Measurements from ENCODE around the gene ERBB2. TPM values are rescaled to one million over a fixed set of nuclear protein-coding genes. Genes with fewer than 3 reads are reported as not detected.

The ERBB2 gene
- total and polyA plus RNA-seq, 2 of the 8 experiments (the other 6 are each of a cell fraction or from before 2014, with no cell fraction given): 183 to 394 TPM

DNA sequence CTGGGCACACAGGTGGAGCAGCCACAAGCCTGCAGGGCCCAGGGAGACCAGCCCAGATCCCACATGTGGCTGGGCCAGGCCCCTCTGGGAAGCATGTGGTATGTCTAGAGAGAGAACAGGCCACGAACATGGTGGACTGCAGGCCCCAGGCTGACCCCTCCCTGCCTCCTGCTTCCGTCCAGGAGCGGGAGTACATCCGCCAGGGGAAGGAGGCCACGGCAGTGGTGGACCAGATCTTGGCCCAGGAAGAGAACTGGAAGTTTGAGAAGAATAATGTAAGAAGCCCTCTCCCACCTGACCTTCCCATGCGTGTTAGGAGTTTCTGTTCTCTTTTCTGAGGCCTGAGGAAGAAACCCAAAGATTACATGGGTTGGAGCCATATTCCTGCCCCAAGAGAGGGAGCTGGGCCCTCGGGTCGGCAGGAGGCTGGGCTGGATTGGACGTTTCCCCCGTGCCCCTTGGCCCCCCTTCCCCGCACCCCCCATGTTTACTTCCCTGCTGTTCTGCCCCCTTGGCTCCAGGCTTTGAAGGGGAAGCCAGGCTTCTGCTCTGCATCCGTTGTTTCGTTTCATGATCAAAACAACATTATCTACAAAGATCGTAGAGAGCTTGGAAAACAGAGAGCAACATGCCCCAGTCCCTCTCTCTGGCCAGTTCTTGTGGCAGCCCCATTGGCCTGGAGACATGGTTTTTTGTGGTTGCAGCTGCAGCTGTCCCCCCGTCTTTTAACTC lies 40.4 kb upstream of the ERBB2 start:
- no peak overlapping the region for H3K27ac ChIP-seq (ENCODE audit: low read depth, low read length)
- peaks cover 0 to 9% (median 3%) of the 10 kb centered on the region in 4 experiments; a peak in 3 of 8 replicates for H3K36me3 ChIP-seq (ENCODE audit: control insufficient read depth in 2 of 4, insufficient read depth in 4 of 4, low read length in 3 of 4)
- no peaks in the 10 kb centered on the region for H3K9me3 ChIP-seq (ENCODE audit: insufficient read depth in 2 of 2, low read depth in 1 of 2, low read length in 1 of 2)
- FAIRE-seq: no peak
- no peak overlapping the region for H3K4me3 ChIP-seq (ENCODE audit: extremely low read depth in 1 of 4, insufficient read depth in 2 of 4, low read depth in 3 of 4, low read length in 4 of 4)
- ChIA-PET CTCF (ENCODE audit: partially characterized antibody) (interaction anchor here (1.0 to 52.4 kb wide), 5 partner anchors 10 to 66 kb away, joined by 4 to 1885 read pairs (median 4); partner anchors contain the start of genes PNMT, PPP1R1B and STARD3), POLR2A (ENCODE audit: partially characterized antibody) (interaction anchor here (1.0 to 32.5 kb wide), 2 partner anchors 9 to 31 kb away, joined by 3 to 708 read pairs; partner anchors contain the start of genes ERBB2, PGAP3 and PNMT)
- DNase-seq (ENCODE audit: low read depth in 1 of 2, low spot score in 2 of 2): no peak
- H4K8ac ChIP-seq (ENCODE audit: extremely low read depth, insufficient read depth, low read length): no peak overlapping the region
- H3K27me3 ChIP-seq (replicated peaks in 1 of 4; ENCODE audit: control insufficient read depth in 3 of 4, extremely low read depth in 1 of 4, insufficient read depth in 3 of 4, low read length in 3 of 4): no peaks in the 10 kb centered on the region
- no peak overlapping the region for H4K5ac ChIP-seq (ENCODE audit: insufficient read length, low read depth, low read length)
- no peak overlapping the region for H2AFZ ChIP-seq (ENCODE audit: low read length)
- H3K79me2 ChIP-seq (ENCODE audit: control insufficient read depth in 1 of 2, insufficient read depth in 2 of 2, low read length in 2 of 2): 0 out of 4 replicates have a peak, but pooled peaks cover 0 to 2% of the 10 kb centered on the region in 2 experiments
- no peak overlapping the region for H2AK5ac ChIP-seq (ENCODE audit: low read depth, low read length)
- 76% methylated on average over 15 of the region's 15 CpGs; no CpG with 5 or more reads in 1 of the 2 experiments for WGBS, 2 experiments (ENCODE audit: extremely low coverage in 1 of 2, insufficient coverage in 1 of 2, insufficient read length in 1 of 2, insufficient replicate concordance in 2 of 2, low coverage in 1 of 2, low lambda C conversion rate in 2 of 2, missing lambda C conversion rate in 1 of 2)
- H2BK15ac ChIP-seq (ENCODE audit: low read length): no peak overlapping the region
- no peak overlapping the region for H3K4me2 ChIP-seq (ENCODE audit: insufficient read depth in 1 of 2, low read depth in 2 of 2, low read length in 2 of 2)
- H3K4ac ChIP-seq (replicated peaks; ENCODE audit: insufficient read length, low read depth, low read length): no peak overlapping the region
- H3K23ac ChIP-seq (ENCODE audit: insufficient read length): no peak overlapping the region
- no peak overlapping the region for H3K14ac ChIP-seq (ENCODE audit: insufficient read length)
- H2BK12ac ChIP-seq (ENCODE audit: low read depth, low read length): no peak overlapping the region
- no peak overlapping the region for H4K91ac ChIP-seq (replicated peaks; ENCODE audit: insufficient read length, low read length)
- H3K79me1 ChIP-seq (ENCODE audit: low read depth, low read length): 0 out of 2 replicates have a peak, but pooled peaks cover 2% of the 10 kb centered on the region
- no peak overlapping the region for H2BK5ac ChIP-seq (ENCODE audit: low read depth, low read length)
- H2BK20ac ChIP-seq (ENCODE audit: low read length): no peak overlapping the region
- peaks cover 0 to 25% (median 19%) of the 10 kb centered on the region in 4 experiments; a peak in 6 of 7 replicates for H3K4me1 ChIP-seq (replicated peaks in 1 of 4; ENCODE audit: control insufficient read depth in 3 of 4, insufficient read depth in 4 of 4, low read length in 3 of 4)
- H2BK120ac ChIP-seq (replicated peaks; ENCODE audit: low read depth, low read length): no peak overlapping the region
- H3K56ac ChIP-seq (replicated peaks; ENCODE audit: insufficient read length, low read depth, low read length): no peak overlapping the region
- no peak overlapping the region for H3K18ac ChIP-seq (ENCODE audit: extremely low read depth, low read length)
- no peak overlapping the region for H3K9ac ChIP-seq (replicated peaks in 1 of 4; ENCODE audit: extremely low read depth in 1 of 4, low read depth in 3 of 4, low read length in 3 of 4)
- no peaks in the 10 kb centered on the region for H4K20me1 ChIP-seq (replicated peaks in 1 of 2; ENCODE audit: control insufficient read depth in 1 of 2, insufficient read depth in 2 of 2, low read length in 2 of 2)
- H3K23me2 ChIP-seq (ENCODE audit: low read depth, low read length): no peaks in the 10 kb centered on the region
- TF ChIP-seq TEAD4 (IDR thresholded peaks at IDR 0.05; ENCODE audit: low read depth, low read length): no peak
- no peak for TF ChIP-seq CTCF (IDR thresholded peaks at IDR 0.05; ENCODE audit: control extremely low read depth in 1 of 3, insufficient read depth in 1 of 3, low read depth in 1 of 3, low read length in 3 of 3)
- TF ChIP-seq RXRA (IDR thresholded peaks at IDR 0.05; ENCODE audit: insufficient read depth, low read depth, low read length): no peak
- TF ChIP-seq ATF3 (IDR thresholded peaks at IDR 0.05; ENCODE audit: insufficient read depth, low read depth, low read length): no peak
- no peak for TF ChIP-seq HDAC6 (IDR thresholded peaks at IDR 0.05; ENCODE audit: low read depth, low read length)
- TF ChIP-seq BRCA1 (IDR thresholded peaks at IDR 0.05; ENCODE audit: low read depth, low read length): no peak
- no peak for TF ChIP-seq PHF8 (conservative IDR thresholded peaks at IDR 0.05; ENCODE audit: low read depth, low read length)
- no peak for TF ChIP-seq NANOG (IDR thresholded peaks at IDR 0.05; ENCODE audit: insufficient read depth, low read depth, low read length, poor library complexity, severe bottlenecking)
